Measurements from ENCODE around the gene RSPO3.

Gene RSPO3

DNA sequence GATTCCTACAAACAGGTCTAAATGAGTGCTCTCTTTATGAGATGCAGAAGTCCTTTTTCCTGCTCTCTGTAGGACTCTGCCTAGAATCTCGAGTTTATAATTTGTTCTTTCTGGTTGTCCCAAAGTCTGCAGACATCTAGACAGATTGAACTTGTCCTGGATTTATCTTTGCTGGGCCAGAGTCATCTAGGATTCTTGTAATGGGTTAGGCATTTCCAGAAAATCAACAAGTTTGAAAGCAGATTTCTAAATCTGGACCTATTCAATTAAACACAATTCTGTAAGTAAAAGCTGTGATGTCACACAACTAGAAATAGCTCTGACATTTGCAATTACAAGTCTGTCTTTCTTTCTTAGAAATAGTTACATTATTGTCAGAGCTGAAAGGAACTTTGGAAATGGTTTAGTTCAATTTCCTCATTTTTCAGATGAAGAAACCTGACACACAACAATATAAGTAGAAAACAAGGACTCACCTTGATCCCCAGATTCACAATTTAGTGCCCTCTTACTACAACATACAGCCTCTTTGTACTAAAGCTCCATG lies 4.2 kb upstream of the RSPO3 start:
- no peak for DNase-seq

DNA sequence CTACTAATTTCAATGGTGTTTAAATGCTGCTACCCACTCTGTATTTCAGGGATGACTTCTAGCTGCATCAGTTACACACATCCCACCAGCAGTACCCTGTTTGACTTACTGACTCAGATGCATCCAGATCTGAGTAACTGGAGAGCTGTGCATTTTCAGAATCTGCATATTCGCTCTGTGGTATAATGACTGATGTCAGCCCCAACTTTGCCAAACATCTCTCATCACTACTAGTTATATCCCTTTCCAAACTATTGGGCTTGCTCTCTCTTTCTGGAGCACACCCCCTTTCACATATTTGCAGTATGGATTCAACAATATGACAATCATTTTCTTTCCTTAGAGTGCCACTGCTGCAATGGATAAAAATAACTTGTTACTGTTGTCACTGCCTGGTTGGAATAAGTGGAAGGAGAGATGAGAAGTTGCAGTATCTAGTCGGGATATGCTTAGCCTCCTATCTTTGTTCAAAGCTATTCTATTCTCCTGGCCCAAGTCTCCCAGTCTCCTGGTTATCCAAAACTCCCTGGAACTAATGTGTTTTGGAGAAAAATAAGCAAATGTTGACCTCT lies 3.3 kb upstream of the RSPO3 start:
- no peak for DNase-seq

DNA sequence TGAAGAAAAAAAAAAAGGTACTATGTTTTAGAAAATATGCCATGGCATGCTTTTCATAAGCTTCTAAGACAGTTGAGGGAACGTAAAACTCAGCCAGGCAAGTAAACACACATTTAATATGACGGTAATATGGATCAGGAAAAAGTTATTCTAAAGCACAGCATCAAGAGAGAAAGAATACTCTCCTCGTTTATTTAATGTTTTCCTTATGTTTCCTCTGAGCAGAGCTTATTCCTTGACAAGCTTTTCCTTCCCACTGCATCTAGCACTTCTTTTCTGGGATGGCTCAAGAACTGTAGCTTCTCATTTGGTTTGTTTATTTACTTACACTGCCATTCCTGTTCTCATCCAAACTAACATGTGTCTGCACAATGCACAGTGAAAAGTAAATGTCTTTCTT lies 2.7 kb upstream of the RSPO3 start:
- no peak for DNase-seq

GRCh38 chr6:127117979-127118297 lies 533 bp upstream of the RSPO3 start:
- DNase-seq = no peak

GRCh38 chr6:127119102-127120022 lies 891 bp downstream of the RSPO3 start:
- no peak for DNase-seq

- DNase-seq = no peak
Observed at GRCh38 chr6:127120023-127120786, 1.7 kb downstream of the RSPO3 start.

GRCh38 chr6:127120787-127121636 lies 2.5 kb downstream of the RSPO3 start:
- peak; percentile 80 for DNase-seq

DNA sequence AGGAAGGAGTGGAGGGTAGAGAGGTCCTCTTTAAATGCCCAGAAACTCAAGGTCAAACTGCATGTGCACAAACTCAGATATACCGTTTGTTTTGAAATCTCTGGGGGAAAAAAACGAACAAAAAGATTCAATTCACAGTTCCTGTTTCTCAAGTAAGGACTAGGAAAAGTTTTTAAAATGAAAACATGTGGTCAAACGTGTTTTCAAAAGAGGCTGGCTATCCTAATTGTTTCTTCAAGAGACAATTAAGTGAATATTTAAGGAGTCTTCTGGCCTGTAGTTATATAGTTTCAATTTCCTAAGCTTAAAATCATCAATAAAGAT lies 3.1 kb downstream of the RSPO3 start:
- DNase-seq = no peak

DNA sequence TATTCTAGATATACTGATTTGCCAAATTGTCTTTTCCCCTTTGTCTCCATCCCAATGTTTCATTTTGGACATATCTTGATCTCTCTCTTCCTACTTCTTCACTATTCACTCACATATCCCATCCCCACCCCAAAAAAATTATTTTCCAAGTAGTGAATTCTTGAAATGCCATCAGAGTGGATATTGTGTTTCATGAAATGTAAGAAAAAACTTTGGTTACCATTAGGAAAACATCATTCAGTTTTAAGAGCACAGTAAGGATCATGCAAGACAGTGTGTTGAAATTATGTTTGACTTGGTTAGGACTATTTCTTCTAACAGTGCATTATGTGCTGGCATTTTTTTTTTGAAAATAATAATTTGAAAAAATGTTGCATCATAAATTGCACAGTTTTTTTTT lies 5.7 kb downstream of the RSPO3 start:
- no peak for DNase-seq

- no peak for DNase-seq
Observed at GRCh38 chr6:127124680-127125079, 6.2 kb downstream of the RSPO3 start.

DNA sequence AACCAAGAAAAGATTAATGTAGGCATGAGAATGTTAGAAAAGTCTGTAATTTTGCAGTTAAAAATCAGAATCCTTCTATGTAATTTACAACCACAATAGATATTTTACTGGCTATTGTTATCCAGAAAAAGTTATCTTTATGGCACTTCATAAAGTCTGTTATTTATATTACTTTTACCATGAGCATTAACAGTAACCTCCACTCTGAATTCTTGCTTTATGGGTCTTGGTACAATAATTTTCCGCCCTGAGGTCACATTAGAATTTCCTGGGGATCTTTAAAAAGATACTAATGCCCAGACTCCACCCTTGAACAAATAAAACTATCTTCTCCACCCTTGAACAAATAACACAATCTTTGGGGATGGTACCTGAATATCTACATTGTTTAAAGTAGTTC lies 9.6 kb downstream of the RSPO3 start:
- DNase-seq = no peak

DNA sequence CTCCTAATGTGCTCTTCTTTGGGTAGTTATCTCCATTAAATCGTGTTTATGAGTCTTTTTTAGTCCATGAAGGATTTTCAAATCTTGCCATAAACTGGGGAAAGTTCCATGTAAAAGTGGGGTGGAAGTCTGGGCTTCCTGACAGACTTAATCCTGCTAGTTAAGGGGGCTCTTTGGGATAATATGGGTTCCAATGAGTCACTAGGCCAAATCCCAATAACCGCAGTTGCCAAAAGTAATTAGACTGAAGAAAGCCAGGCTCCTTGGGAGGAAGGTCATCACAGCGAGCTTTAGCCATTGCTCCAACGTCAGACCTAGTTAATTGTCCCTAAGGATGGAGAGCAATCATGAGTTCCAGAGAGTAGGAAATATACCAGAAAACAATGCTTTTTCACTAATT lies 10.8 kb downstream of the RSPO3 start:
- DNase-seq = no peak

- DNase-seq = no peak
Observed at GRCh38 chr6:127131275-127131674, 12.8 kb downstream of the RSPO3 start.

DNA sequence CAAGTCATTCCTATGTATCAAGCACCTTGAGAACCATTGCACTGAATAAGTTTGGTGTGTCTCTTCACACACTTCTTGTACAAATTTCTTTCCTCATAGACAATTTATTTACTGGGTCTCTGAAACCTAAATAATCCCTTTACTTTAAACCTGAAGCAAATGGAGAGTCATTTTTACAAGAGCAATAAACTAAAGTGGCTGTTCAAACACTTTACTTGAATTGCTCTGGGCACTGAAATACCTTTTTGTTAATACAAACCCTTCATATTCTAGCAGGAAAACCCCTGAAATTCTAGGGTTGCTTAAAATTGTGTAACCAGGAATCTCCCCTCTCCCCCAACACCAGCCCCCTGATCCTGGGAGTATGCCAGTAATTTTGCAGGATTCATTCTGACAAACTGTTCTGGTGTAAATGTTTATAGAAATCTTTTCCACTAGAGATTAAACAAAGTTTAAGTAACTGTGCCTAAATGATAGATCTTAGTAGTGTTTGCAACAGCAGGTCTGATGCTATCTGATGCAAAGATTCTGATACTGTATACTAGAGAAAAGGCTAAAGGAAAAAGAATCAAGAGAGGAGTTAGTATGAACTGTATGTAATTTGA lies 13.4 kb downstream of the RSPO3 start:
- no peak for DNase-seq

- no peak for DNase-seq
Observed at GRCh38 chr6:127134136-127134535, 15.7 kb downstream of the RSPO3 start.

GRCh38 chr6:127136786-127137185 lies 18.3 kb downstream of the RSPO3 start:
- no peak for DNase-seq

DNA sequence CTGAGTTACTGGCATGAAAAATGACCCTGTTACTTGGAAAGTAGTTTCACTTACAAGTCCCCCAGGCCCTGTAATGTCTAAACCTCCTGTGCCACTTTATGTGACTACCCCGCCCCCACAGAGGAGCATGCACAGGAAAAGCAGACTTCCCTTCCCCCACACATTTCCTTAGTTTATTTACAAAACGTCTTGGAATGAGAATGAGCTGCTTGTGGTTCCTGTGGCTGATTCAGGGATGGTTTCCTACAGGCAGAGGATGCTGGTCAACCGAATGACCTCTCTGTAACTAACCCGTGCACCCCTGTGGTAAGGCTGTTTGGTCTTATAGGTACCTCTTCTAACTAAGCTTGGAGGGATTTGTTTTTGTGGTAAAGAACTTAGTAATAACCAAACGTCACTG lies 28.5 kb downstream of the RSPO3 start:
- no peak for DNase-seq

- no peak for DNase-seq
Observed at GRCh38 chr6:127147534-127147933, 29.1 kb downstream of the RSPO3 start.

GRCh38 chr6:127148511-127148910 lies 30.0 kb downstream of the RSPO3 start:
- no peak for DNase-seq

DNA sequence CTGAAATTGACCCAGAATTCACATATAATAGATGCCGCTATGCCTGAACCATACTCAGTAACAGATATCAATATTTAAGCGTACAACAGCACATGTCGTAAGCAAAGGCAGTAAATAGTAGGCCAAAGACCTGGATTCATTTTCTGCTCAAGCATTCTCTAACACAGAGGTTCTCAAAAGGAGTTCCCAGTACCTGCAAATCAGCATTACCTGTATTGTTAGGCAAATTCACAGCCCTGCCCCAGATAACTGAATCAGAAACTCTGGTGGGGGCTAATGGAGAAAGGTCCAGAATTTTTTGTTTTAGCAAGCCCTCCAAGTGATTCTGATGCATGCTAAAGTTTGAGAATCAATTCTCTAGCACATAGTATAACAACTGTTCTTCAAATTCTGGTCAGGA lies 36.0 kb downstream of the RSPO3 start:
- DNase-seq = no peak

- no peak for DNase-seq
Observed at GRCh38 chr6:127160484-127160883, 42.0 kb downstream of the RSPO3 start.

DNA sequence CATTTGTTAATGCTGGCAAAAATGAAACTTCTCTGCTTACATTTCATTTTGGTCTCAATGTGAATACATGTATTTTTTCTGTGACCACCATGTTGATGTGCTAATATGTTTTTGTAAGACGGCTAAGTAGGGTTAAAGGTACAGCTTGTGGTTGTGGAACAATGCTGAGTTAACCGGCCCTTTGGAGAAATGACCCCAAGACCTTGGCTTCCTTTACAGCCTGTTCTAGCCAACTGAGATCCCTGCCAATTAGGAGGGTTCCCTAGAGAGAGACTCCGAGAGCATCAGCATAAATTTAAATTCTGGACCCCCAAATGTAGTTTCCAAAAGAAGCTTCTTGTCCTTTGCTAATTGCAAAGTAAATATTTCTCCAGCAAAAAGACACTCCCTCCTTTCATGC lies 44.4 kb downstream of the RSPO3 start:
- DNase-seq = no peak

- no peak for DNase-seq
Observed at GRCh38 chr6:127164036-127164435, 45.6 kb downstream of the RSPO3 start.
